Measurements from ENCODE around the gene BRD8.

Gene BRD8

DNA sequence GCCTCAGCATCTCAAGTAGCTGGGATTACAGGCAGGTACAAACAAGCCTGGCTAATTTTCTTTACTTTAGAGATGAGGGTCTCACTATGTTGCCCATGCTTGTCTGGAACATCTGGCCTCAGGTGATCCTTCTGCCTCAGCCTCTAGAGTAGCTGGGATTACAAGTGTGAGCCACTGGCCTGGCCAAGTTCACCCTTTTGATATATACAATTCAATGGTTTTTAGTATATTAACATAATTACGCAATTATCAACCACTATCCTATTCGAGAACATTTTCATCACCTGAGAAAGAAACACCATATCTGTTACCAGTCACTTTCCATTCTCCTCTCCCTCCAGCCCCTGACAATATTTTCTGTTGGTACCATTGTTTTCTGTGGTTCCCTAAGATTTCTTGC, 38.4 kb upstream of the BRD8 start:
- TF ChIP-seq CEBPB (IDR thresholded peaks at IDR 0.05) (peak; percentile 59; the same call in 1 of the 2 replicates), ZBTB7A (IDR thresholded peaks at IDR 0.05; ENCODE audit: low read depth) (no peak), RAD21 (IDR thresholded peaks at IDR 0.05; ENCODE audit: low read depth) (no peak), CREB1 (IDR thresholded peaks at IDR 0.05; ENCODE audit: low read depth) (no peak)

GRCh38 chr5:138213161-138214029, 35.0 kb upstream of the BRD8 start, which contains the start of gene CDC23:
CDC23 (minus strand) TSS chr5:138213323; CDS start chr5:138213312, 11 bp downstream.
- TF ChIP-seq YY1 (IDR thresholded peaks at IDR 0.05; ENCODE audit: low read depth) (peak; percentile 98), TAF1 (IDR thresholded peaks at IDR 0.05; ENCODE audit: low read depth) (peak; percentile 95), NFIC (IDR thresholded peaks at IDR 0.05) (no peak), CREB1 (IDR thresholded peaks at IDR 0.05; ENCODE audit: low read depth) (peak; percentile 83), TCF12 (IDR thresholded peaks at IDR 0.05; ENCODE audit: low read depth) (0 out of 2 replicates have a peak, but pooled peaks have one; percentile 23), FOXM1 (IDR thresholded peaks at IDR 0.05; ENCODE audit: borderline replicate concordance, low read depth) (no peak), REST (IDR thresholded peaks at IDR 0.05; ENCODE audit: low read depth) (no peak), EGR1 (IDR thresholded peaks at IDR 0.05) (peak; percentile 32; the same call in 1 of the 2 replicates)

GRCh38 chr5:138212828-138213160, 34.4 kb upstream of the BRD8 start:
- no peak for TF ChIP-seq CEBPB (IDR thresholded peaks at IDR 0.05)
- TF ChIP-seq TAF1 (IDR thresholded peaks at IDR 0.05; ENCODE audit: low read depth), result no peak
- TF ChIP-seq NFIC (IDR thresholded peaks at IDR 0.05), result no peak
- TF ChIP-seq YY1 (IDR thresholded peaks at IDR 0.05; ENCODE audit: low read depth), result no peak
- TF ChIP-seq, protein P1, sequence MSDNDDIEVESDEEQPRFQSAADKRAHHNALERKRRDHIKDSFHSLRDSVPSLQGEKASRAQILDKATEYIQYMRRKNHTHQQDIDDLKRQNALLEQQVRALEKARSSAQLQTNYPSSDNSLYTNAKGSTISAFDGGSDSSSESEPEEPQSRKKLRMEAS (IDR thresholded peaks at IDR 0.05), result no peak
- TF ChIP-seq REST (IDR thresholded peaks at IDR 0.05; ENCODE audit: low read depth), result no peak
- TF ChIP-seq ZBTB7A (IDR thresholded peaks at IDR 0.05; ENCODE audit: low read depth), result no peak
- TF ChIP-seq, protein P2, sequence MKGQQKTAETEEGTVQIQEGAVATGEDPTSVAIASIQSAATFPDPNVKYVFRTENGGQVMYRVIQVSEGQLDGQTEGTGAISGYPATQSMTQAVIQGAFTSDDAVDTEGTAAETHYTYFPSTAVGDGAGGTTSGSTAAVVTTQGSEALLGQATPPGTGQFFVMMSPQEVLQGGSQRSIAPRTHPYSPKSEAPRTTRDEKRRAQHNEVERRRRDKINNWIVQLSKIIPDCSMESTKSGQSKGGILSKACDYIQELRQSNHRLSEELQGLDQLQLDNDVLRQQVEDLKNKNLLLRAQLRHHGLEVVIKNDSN (IDR thresholded peaks at IDR 0.05), result no peak
- TF ChIP-seq EP300 (IDR thresholded peaks at IDR 0.05; ENCODE audit: borderline replicate concordance), result no peak
- TF ChIP-seq FOXM1 (IDR thresholded peaks at IDR 0.05; ENCODE audit: borderline replicate concordance, low read depth), result no peak
- no peak for TF ChIP-seq EGR1 (IDR thresholded peaks at IDR 0.05)
- TF ChIP-seq TEAD4 (IDR thresholded peaks at IDR 0.05), result no peak
- no peak for TF ChIP-seq RAD21 (IDR thresholded peaks at IDR 0.05; ENCODE audit: low read depth)
- no peak for TF ChIP-seq CREB1 (IDR thresholded peaks at IDR 0.05; ENCODE audit: low read depth)
- no peak for TF ChIP-seq TCF12 (IDR thresholded peaks at IDR 0.05; ENCODE audit: low read depth)

DNA sequence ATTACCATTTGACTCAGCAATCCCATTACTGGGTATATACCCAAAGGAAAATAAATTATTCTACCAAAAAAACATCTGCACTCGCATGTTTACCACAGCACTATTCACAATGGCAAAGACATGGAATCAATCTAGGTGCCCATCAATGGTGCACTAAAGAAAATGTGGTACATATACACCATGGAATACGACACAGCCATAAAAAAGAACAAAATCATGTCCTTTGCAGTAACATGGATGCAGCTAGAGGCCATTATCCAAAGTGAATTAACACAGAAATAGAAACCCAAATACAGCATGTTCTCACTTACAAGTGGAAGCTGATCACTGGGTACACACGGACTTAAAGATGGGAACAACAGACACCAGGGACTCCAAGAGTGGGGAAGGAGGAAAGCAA, 32.6 kb upstream of the BRD8 start:
- TF ChIP-seq, protein P2 (IDR thresholded peaks at IDR 0.05), result no peak
- no peak for TF ChIP-seq ZBTB7A (IDR thresholded peaks at IDR 0.05; ENCODE audit: low read depth)
- TF ChIP-seq FOXM1 (IDR thresholded peaks at IDR 0.05; ENCODE audit: borderline replicate concordance, low read depth), result no peak
- TF ChIP-seq CEBPB (IDR thresholded peaks at IDR 0.05), result no peak
- TF ChIP-seq EGR1 (IDR thresholded peaks at IDR 0.05), result no peak
- TF ChIP-seq, protein P1 (IDR thresholded peaks at IDR 0.05), result no peak
- no peak for TF ChIP-seq EP300 (IDR thresholded peaks at IDR 0.05; ENCODE audit: borderline replicate concordance)
- no peak for TF ChIP-seq NFIC (IDR thresholded peaks at IDR 0.05)
- no peak for TF ChIP-seq REST (IDR thresholded peaks at IDR 0.05; ENCODE audit: low read depth)

Data from Ishikawa (cell line).